HG03095 (cell line): ENCODE results near the gene NAA60.
"Not testable (repeated sequence)": the region's sequence is repeated elsewhere in the genome, so short reads cannot be mapped to it uniquely, and the experiment has no call there.

Experiments used
- ATAC-seq: cut with Tn5 transposase; IDR thresholded peaks from one replicate; pipeline ENCODE4 v1.9.1; 2021; ENCODE audit warnings: moderate library complexity; ENCODE audit not compliant: unreplicated experiment

NAA60 gene

GRCh38 chr16:3481696-3482658 lies 38.5 kb downstream of the NAA60 start:
- no peak for ATAC-seq

GRCh38 chr16:3482659-3483241 lies 39.3 kb downstream of the NAA60 start:
- no peak for ATAC-seq

DNA sequence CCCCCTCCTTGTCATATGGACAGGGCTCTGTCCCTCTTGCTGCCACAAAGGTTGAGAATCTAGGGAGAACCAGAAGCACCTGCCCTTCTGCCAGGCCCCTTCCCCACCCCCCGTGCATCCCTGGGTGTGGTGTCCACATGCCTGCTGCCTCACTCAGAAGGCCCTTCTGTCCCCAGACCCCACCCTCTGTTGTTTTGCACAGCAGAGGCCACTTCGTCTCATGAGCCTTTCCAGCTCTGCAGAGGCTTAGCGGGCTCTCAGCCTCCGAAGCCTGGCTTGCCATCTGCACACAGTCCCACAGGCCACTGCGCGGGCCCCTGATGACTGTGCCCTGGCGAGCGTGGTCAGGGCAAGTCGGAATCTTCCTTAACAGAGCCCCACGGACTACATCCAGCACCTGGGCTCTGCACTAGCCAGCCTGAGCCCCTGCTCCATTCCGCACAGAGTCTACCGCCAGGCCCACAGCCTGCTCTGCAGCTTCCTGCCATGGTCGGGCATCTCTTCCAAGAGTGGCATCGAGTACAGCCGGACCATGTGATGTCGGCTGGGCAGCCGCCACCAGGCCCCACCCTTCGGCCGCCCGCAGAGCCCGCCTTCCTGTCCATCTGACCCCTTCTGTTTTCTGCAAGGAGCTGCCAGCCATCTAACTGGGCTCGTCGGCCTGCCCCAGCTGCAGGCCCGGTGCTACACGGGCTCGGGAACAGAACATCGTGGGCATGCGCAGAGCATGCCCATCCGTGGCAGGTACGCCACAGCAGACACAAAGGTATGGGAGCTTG lies 41.0 kb downstream of the NAA60 start:
- no peak for ATAC-seq

DNA sequence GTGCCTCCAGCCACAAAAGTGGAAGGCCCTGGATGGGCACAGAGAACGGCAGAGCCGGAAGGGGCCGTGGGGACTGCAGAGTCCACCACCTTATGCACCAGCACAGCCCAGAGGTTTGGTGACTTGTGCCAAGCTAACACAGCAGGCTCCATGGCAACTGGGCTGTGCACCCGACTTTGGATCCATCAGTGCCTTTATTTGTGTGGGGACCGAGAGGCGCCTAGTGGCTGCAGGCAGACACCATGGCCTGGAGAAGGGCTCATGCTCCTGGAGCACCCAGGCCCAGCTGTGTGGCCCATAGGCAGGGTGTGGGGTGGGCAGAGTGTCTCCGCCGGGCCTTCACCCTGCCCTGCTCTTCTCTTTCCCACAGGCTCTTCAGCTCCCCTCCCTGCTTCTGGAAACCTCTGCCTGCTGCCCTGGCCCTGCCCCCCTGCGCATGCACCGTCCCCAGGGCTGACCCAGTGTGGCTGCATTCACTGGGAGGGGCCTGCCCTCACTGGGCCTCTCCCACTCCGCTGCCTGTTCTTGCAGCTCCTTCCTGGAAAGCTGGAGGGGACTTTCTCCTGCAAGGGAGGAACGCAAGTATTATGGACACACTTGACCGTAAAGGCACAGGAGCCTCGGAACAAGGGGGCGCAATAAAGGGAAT lies 41.7 kb downstream of the NAA60 start:
- ATAC-seq = no peak

- ATAC-seq = no peak
These were observed 42.5 kb downstream of the NAA60 start for GRCh38 chr16:3485821-3486505.

- ATAC-seq = no peak
These were observed 43.2 kb downstream of the NAA60 start for GRCh38 chr16:3486506-3487215.

DNA sequence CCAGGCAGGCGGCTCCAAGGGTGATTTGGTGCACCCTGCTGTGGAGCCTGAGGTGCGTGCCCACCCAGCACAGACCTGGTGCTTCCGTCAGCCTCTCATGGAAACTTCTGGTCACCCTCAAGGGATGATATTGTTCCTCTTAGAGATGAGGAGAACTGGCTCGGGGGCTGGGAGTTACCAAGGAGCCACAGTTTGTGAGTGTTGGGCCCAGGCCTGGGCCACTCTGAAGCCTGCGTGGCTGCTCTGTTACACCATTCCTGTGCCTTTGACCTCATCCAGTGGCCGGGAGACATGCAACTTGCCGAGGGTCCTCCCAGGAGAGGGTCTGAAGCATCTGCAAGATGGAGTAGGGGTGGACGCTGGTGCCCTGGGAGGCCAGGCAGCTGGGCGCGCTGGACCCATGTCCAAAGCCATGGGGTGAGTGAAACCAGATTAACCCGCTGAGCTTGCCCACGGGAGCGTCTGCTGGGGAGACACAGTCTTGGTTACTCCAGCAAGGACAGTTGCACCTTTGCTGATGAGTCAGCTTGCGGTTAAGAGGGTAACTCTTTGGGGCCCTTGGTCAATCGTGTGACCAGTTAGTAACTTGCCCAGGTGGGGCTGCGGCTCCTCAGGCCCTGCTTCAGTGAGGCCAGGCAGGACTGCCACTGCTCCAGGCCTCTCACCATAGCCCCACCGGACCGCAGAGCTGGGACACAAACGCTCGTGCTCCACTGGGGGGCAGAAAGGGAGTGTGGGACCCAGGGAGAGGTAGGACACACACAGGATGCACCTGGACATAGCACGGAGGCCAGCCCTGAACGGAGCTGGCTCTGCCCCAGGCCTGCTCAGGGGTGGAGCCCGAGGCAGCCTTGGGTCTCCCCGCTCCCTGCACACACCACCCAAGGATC lies 44.3 kb downstream of the NAA60 start:
- no peak for ATAC-seq

GRCh38 chr16:3488801-3489200 lies 45.3 kb downstream of the NAA60 start:
- no peak for ATAC-seq

DNA sequence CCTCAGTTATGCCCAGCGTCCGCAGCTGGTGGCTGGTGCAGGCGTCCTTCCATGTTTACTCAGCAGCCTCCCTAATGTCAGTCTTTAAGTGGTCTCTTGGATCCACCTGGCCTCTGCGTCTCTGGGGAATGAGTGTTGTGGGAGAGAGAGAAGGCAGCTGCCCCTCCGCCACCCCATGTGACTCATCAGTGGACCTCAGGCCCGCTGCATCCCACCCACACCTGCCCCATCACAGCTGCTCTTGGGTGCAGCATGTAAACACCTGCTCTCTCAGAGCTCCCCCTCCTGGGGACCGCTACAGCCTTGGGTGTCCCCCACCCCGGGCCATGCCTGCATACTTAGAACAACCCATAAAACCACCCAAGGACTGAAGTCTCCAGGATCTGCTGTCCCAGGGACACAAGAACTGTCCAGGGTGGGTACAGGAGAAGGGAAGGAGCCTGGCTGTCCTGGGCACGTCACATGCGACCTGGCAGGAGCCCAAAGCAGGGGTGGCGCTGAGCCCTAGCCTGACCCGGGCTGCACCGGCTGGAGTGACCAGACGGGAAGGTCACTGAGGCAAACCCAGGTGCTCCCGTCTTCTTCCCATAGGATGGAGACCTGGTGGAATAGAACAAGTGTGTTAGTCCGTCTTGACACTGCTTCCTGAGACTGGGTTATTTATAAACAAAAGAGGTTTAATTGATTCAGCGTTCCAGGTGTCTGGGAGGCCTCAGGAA lies 47.6 kb downstream of the NAA60 start:
- no peak for ATAC-seq

DNA sequence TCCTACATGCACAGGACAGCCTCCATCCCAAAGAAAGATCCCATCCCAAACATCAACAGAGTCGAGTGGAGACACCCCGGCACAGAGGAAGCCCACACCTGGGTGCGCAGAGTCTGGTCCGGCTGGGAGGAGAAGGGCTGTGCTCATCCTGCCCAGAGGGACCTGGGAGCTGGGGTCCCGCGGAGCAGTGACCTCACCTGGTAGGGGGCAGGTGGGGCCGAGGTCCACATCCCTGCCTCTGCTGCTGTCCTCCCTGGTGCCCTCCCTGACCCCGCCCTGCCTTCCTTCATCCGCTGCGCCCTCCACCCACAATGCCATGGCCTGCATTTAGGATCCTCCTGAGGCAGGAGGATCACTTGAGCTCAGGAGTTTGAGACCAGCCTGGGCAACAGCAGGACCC lies 48.9 kb downstream of the NAA60 start:
- no peak for ATAC-seq

DNA sequence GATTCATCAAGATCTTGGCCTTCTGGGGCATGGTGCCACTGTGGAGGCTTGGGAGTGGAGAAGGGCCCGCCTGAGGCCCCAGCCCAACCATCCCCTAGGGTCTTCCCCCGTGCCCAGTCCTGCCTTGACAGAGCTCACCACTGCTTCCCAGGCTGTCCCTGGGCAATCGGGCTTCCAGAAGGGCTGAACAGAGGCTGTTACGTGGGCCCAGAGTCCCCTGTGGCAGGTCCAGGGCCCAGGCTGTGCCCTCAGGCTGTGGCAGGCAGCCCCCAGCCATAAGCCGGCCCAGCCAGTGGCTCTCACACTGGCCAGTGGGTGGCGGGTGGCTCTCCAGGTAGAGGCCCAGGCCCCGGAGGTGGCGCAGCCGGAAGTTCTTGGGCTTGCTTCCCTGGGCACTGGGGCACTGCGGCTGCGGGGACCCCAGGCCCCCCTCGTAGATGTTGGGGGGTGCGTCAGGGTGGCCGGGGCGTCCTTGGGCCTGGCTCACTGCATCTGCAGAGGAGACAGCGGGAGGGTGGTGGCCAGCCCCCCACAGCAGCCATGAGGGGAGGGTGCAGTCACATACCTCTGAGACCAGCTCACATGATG lies 51.0 kb downstream of the NAA60 start:
- no peak for ATAC-seq

GRCh38 chr16:3495176-3495575 lies 51.7 kb downstream of the NAA60 start, which contains the start of gene C16orf90:
Gene C16orf90 (minus strand): TSS chr16:3495489. CDS start chr16:3495421, 68 bp downstream.
- ATAC-seq = no peak

GRCh38 chr16:3496386-3496785 lies 52.9 kb downstream of the NAA60 start:
- ATAC-seq = no peak

DNA sequence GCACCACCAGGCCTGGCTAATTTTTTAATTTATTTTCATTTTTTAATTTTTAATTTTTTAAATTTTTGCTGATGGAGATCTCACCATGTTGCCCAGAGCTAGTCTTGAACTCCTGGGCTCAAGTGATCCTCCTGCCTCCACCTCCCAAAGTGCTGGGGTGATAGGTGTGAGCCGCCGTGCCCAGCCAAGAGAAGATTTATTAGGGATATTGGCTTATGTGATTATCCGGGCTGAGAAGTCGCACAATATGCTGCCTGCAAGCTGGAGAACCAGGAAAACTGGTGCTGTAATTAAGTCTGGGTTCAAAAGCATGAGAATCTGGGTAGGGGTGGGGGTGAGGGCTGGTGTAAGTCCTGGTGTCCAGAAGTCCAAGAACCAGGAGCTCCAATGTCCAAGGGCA lies 54.3 kb downstream of the NAA60 start:
- ATAC-seq = no peak

DNA sequence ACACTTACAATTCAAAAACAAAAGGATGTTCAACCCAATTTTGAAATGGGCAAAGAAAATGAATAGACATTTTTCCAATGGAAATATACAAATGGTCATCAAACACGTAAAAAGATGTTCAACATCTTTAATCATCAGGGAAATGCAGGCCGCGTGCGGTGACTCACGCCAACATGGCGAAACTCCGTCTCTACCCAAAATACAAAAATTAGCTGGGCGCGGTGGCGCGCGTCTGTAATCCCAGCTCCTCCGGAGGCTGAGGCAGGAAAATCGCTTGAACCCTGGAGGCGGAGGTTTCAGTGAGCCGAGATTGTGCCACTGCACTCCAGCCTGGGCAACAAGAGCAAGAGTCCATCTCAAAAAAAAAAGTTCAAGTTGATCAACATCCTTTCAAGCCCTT lies 55.5 kb downstream of the NAA60 start:
- no peak for ATAC-seq

- ATAC-seq = not testable (repeated sequence)
These were observed 57.9 kb downstream of the NAA60 start for GRCh38 chr16:3501412-3501761.

DNA sequence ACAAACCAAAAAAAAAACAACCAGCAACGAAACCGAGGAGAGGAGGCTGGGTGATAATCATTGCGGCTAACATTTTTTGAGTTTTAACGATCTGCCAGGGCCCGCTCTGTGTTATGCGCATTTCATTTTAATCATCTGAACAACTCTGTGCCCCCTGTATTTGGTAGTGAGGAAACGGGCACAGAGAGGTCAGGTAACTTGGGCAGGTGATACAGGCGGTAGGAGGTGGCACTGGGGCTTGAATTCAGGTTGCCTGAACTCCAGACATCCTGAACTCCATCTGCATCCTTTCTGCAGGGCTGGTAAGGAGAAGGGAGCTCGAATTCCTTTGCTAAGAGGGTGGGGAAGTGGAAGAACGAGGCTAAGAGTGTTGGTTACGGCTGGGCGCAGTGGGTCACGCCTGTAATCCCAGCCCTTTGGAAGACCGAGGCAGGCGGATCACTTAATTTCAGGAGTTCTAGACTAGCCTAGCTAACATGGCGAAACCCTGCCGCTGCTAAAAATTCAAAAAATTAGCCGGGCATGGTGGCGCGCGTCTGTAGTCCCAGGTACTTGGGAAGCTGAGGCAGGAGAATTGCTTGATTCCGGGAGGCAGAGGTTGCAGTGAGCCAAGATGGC lies 58.4 kb downstream of the NAA60 start:
- ATAC-seq = no peak
